Measurements from ENCODE around the gene MATN4. TPM values are rescaled to one million over a fixed set of nuclear protein-coding genes. Genes with fewer than 3 reads are reported as not detected.

MATN4 gene
- total and polyA plus RNA-seq, 2 of the 13 experiments (the other 11 are each of a cell fraction or from before 2014, with no cell fraction given): not detected

DNA sequence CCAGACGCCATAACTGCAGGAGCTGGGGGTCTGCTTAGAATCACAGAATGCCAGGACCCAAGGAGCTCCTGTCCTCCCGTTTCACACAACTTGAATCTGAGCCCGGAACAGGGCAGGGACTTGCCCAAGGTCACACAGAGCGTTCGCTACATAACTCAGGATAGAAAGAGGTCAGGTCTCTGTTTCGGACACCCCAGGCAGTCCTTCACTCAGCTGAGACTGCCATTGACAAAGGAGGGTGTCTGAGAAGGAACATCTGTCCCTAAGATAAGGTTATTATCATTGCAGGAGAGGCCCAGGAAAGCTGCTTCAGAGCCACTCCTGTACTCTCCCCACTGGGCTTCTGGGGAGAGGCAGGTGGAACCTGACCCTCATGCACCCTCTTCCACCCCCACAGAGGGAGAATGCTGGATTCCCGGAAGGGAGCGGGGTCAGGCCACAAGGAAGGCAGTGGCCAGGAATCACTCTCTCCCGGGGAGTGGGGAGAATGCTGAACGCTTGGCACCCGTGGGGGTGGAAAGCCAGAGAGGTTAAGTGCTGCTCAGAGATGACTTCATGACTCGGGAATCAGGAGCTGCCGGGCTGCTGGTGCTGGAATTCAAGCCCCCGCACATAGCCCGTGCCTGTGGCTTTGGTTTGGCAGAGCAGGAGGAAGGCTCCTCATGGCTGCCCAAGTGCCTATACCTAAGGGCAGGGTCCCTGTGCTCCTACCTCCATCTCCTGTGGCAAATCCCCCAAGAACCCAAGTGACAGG is 29.4 kb upstream of the MATN4 start (continued):
- TF ChIP-seq NFE2 (CRISPR knock-in tag; IDR thresholded peaks at IDR 0.05): no peak
- TF ChIP-seq, protein P1, sequence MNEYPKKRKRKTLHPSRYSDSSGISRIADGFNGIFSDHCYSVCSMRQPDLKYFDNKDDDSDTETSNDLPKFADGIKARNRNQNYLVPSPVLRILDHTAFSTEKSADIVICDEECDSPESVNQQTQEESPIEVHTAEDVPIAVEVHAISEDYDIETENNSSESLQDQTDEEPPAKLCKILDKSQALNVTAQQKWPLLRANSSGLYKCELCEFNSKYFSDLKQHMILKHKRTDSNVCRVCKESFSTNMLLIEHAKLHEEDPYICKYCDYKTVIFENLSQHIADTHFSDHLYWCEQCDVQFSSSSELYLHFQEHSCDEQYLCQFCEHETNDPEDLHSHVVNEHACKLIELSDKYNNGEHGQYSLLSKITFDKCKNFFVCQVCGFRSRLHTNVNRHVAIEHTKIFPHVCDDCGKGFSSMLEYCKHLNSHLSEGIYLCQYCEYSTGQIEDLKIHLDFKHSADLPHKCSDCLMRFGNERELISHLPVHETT (CRISPR knock-in tag; conservative IDR thresholded peaks at IDR 0.05): no peak
- 0 out of 2 replicates have a peak, but pooled peaks have one; percentile 40 for TF ChIP-seq TEAD2 (CRISPR knock-in tag; IDR thresholded peaks at IDR 0.05)
- TF ChIP-seq ZNF468 (CRISPR knock-in tag; IDR thresholded peaks at IDR 0.05): no peak
- TF ChIP-seq RARA (CRISPR knock-in tag; IDR thresholded peaks at IDR 0.05): peak; percentile 51
- TF ChIP-seq ZNF263 (CRISPR knock-in tag; IDR thresholded peaks at IDR 0.05): no peak
- TF ChIP-seq, protein P2, sequence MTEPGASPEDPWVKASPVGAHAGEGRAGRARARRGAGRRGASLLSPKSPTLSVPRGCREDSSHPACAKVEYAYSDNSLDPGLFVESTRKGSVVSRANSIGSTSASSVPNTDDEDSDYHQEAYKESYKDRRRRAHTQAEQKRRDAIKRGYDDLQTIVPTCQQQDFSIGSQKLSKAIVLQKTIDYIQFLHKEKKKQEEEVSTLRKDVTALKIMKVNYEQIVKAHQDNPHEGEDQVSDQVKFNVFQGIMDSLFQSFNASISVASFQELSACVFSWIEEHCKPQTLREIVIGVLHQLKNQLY (CRISPR knock-in tag; IDR thresholded peaks at IDR 0.05): 0 out of 2 replicates have a peak, but pooled peaks have one; percentile 8
- TF ChIP-seq SP140L (CRISPR knock-in tag; IDR thresholded peaks at IDR 0.05; ENCODE audit: borderline replicate concordance): no peak
- TF ChIP-seq GABPA (IDR thresholded peaks at IDR 0.05; ENCODE audit: low read depth, low read length): no peak
- peak; percentile 24; the same call in 1 of the 2 replicates for TF ChIP-seq GABPA (CRISPR knock-in tag; IDR thresholded peaks at IDR 0.05; ENCODE audit: low read depth)
- no peak for TF ChIP-seq ZNF160 (CRISPR knock-in tag; IDR thresholded peaks at IDR 0.05)
- no peak for TF ChIP-seq ZNF337 (CRISPR knock-in tag; IDR thresholded peaks at IDR 0.05; ENCODE audit: borderline replicate concordance, low read depth)
- TF ChIP-seq SMAD3 (CRISPR knock-in tag; IDR thresholded peaks at IDR 0.05): no peak
- TF ChIP-seq REL (CRISPR knock-in tag; conservative IDR thresholded peaks at IDR 0.05): no peak
- TF ChIP-seq, protein P3, sequence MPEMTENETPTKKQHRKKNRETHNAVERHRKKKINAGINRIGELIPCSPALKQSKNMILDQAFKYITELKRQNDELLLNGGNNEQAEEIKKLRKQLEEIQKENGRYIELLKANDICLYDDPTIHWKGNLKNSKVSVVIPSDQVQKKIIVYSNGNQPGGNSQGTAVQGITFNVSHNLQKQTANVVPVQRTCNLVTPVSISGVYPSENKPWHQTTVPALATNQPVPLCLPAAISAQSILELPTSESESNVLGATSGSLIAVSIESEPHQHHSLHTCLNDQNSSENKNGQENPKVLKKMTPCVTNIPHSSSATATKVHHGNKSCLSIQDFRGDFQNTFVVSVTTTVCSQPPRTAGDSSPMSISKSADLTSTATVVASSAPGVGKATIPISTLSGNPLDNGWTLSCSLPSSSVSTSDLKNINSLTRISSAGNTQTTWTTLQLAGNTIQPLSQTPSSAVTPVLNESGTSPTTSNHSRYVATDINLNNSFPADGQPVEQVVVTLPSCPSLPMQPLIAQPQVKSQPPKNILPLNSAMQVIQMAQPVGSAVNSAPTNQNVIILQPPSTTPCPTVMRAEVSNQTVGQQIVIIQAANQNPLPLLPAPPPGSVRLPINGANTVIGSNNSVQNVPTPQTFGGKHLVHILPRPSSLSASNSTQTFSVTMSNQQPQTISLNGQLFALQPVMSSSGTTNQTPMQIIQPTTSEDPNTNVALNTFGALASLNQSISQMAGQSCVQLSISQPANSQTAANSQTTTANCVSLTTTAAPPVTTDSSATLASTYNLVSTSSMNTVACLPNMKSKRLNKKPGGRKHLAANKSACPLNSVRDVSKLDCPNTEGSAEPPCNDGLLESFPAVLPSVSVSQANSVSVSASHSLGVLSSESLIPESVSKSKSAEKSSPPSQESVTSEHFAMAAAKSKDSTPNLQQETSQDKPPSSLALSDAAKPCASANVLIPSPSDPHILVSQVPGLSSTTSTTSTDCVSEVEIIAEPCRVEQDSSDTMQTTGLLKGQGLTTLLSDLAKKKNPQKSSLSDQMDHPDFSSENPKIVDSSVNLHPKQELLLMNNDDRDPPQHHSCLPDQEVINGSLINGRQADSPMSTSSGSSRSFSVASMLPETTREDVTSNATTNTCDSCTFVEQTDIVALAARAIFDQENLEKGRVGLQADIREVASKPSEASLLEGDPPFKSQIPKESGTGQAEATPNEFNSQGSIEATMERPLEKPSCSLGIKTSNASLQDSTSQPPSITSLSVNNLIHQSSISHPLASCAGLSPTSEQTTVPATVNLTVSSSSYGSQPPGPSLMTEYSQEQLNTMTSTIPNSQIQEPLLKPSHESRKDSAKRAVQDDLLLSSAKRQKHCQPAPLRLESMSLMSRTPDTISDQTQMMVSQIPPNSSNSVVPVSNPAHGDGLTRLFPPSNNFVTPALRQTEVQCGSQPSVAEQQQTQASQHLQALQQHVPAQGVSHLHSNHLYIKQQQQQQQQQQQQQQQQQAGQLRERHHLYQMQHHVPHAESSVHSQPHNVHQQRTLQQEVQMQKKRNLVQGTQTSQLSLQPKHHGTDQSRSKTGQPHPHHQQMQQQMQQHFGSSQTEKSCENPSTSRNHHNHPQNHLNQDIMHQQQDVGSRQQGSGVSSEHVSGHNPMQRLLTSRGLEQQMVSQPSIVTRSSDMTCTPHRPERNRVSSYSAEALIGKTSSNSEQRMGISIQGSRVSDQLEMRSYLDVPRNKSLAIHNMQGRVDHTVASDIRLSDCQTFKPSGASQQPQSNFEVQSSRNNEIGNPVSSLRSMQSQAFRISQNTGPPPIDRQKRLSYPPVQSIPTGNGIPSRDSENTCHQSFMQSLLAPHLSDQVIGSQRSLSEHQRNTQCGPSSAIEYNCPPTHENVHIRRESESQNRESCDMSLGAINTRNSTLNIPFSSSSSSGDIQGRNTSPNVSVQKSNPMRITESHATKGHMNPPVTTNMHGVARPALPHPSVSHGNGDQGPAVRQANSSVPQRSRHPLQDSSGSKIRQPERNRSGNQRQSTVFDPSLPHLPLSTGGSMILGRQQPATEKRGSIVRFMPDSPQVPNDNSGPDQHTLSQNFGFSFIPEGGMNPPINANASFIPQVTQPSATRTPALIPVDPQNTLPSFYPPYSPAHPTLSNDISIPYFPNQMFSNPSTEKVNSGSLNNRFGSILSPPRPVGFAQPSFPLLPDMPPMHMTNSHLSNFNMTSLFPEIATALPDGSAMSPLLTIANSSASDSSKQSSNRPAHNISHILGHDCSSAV (CRISPR knock-in tag; IDR thresholded peaks at IDR 0.05; ENCODE audit: borderline replicate concordance): no peak
- peak in 1 of 2 experiments; percentile 39; a peak in 1 of 4 replicates for TF ChIP-seq POLR2A (IDR thresholded peaks at IDR 0.05; ENCODE audit: insufficient read depth in 1 of 2, low read depth in 2 of 2, low read length in 2 of 2)
- 0 out of 2 replicates have a peak, but pooled peaks have one; percentile 25 for TF ChIP-seq ARNTL (CRISPR knock-in tag; IDR thresholded peaks at IDR 0.05)
- TF ChIP-seq, protein P4, sequence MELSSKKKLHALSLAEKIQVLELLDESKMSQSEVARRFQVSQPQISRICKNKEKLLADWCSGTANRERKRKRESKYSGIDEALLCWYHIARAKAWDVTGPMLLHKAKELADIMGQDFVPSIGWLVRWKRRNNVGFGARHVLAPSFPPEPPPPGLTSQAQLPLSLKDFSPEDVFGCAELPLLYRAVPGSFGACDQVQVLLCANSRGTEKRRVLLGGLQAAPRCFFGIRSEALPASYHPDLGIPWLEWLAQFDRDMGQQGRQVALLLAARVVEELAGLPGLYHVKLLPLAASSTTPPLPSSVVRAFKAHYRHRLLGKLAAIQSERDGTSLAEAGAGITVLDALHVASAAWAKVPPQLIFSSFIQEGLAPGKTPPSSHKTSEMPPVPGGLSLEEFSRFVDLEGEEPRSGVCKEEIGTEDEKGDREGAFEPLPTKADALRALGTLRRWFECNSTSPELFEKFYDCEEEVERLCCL (CRISPR knock-in tag; IDR thresholded peaks at IDR 0.05; ENCODE audit: borderline replicate concordance): no peak
- TF ChIP-seq MEIS2 (CRISPR knock-in tag; IDR thresholded peaks at IDR 0.05): no peak
- peak; percentile 51 for TF ChIP-seq AGO2 (optimal IDR thresholded peaks at IDR 0.05; ENCODE audit: low read depth, low read length)
